ENCODE measurements around the gene EYS. TPM values are rescaled to one million over a fixed set of nuclear protein-coding genes. Genes with fewer than 3 reads are reported as not detected.

The EYS gene
- total and polyA plus RNA-seq, 2 of the 13 experiments (the other 11 are each of a cell fraction or from before 2014, with no cell fraction given), result 0.04 to 0.07 TPM

DNA sequence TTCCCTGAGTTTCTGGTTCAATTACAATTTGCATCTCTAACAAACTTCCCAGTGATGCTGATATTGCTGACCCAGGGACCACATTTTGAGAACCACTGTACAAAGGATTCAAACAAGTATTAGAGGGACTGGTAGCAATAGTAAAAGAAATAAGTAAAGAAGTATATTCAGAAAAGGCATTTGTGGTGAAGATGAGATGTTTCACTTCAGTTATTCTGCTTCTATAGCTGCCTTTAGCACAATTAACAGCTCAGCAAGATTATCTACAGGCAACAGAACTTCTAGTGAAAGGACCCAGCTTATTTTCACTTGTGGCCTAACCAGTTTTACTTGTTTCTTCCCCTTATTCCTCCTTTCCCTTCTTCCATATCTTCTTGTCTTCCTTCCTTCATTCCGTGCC lies 1922.0 kb downstream of the EYS start (continued):
- TF ChIP-seq, protein P1, sequence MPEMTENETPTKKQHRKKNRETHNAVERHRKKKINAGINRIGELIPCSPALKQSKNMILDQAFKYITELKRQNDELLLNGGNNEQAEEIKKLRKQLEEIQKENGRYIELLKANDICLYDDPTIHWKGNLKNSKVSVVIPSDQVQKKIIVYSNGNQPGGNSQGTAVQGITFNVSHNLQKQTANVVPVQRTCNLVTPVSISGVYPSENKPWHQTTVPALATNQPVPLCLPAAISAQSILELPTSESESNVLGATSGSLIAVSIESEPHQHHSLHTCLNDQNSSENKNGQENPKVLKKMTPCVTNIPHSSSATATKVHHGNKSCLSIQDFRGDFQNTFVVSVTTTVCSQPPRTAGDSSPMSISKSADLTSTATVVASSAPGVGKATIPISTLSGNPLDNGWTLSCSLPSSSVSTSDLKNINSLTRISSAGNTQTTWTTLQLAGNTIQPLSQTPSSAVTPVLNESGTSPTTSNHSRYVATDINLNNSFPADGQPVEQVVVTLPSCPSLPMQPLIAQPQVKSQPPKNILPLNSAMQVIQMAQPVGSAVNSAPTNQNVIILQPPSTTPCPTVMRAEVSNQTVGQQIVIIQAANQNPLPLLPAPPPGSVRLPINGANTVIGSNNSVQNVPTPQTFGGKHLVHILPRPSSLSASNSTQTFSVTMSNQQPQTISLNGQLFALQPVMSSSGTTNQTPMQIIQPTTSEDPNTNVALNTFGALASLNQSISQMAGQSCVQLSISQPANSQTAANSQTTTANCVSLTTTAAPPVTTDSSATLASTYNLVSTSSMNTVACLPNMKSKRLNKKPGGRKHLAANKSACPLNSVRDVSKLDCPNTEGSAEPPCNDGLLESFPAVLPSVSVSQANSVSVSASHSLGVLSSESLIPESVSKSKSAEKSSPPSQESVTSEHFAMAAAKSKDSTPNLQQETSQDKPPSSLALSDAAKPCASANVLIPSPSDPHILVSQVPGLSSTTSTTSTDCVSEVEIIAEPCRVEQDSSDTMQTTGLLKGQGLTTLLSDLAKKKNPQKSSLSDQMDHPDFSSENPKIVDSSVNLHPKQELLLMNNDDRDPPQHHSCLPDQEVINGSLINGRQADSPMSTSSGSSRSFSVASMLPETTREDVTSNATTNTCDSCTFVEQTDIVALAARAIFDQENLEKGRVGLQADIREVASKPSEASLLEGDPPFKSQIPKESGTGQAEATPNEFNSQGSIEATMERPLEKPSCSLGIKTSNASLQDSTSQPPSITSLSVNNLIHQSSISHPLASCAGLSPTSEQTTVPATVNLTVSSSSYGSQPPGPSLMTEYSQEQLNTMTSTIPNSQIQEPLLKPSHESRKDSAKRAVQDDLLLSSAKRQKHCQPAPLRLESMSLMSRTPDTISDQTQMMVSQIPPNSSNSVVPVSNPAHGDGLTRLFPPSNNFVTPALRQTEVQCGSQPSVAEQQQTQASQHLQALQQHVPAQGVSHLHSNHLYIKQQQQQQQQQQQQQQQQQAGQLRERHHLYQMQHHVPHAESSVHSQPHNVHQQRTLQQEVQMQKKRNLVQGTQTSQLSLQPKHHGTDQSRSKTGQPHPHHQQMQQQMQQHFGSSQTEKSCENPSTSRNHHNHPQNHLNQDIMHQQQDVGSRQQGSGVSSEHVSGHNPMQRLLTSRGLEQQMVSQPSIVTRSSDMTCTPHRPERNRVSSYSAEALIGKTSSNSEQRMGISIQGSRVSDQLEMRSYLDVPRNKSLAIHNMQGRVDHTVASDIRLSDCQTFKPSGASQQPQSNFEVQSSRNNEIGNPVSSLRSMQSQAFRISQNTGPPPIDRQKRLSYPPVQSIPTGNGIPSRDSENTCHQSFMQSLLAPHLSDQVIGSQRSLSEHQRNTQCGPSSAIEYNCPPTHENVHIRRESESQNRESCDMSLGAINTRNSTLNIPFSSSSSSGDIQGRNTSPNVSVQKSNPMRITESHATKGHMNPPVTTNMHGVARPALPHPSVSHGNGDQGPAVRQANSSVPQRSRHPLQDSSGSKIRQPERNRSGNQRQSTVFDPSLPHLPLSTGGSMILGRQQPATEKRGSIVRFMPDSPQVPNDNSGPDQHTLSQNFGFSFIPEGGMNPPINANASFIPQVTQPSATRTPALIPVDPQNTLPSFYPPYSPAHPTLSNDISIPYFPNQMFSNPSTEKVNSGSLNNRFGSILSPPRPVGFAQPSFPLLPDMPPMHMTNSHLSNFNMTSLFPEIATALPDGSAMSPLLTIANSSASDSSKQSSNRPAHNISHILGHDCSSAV (CRISPR knock-in tag; IDR thresholded peaks at IDR 0.05; ENCODE audit: borderline replicate concordance), result no peak

DNA sequence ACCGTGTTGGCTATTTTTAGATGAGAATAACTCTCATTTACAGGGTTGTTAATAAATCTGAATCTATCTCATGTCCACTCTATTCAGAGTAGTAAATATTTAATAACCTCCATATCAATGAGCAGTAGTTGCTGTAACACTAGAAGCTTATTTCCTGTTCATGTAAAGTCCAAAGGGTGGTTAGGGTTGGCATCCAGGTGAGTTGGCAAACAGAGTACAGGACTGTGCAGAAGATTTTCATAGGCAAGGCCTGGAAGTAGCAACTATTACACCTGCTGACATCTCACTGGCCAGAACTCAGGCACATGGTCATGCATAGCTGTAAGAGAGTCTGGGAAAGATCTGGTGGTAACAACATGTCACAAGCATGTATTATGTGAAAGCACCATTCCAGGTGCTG lies 1923.9 kb downstream of the EYS start:
- Histone ChIP-seq H3K27me3 (ENCODE audit: control insufficient read depth in 1 of 2, insufficient read depth in 2 of 2, low read length in 2 of 2) (no peaks in the 10 kb centered on the region), H3K27ac (ENCODE audit: extremely low read length, insufficient read depth, low read length) (no peak overlapping the region), H2AFZ (ENCODE audit: low read length) (no peak overlapping the region), H3K4me2 (ENCODE audit: low read depth, low read length) (no peak overlapping the region), H3K79me2 (ENCODE audit: insufficient read depth, low read length) (no peaks in the 10 kb centered on the region), H3K4me3 (replicated peaks in 1 of 3; ENCODE audit: insufficient read depth in 1 of 3, low read depth in 2 of 3, low read length in 3 of 3) (no peak overlapping the region), H3K9ac (ENCODE audit: insufficient read depth, low read depth, low read length) (no peak overlapping the region), H4K20me1 (ENCODE audit: insufficient read depth, low read length) (no peaks in the 10 kb centered on the region), H3K4me1 (ENCODE audit: insufficient read depth, low read length) (no peaks in the 10 kb centered on the region), H3K9me3 (ENCODE audit: low read length) (no peaks in the 10 kb centered on the region), H3K36me3 (replicated peaks in 1 of 2; ENCODE audit: control insufficient read depth in 1 of 2, insufficient read depth in 2 of 2, low read length in 2 of 2) (no peaks in the 10 kb centered on the region)
- DNase-seq (ENCODE audit: low spot score), result no peak
- CTCF ChIA-PET (ENCODE audit: low intra/inter-chr PET ratio, low total read pairs), result no interaction called here
- intact Hi-C loops (cut with micrococcal nuclease; ENCODE audit: unreplicated experiment) (no loop called here), in situ Hi-C loops (cut with HindIII; ENCODE audit: extremely low pct_ligation_motif_present, low pct_unique_long_range_greater_than_20kb) (no loop called here)
- WGBS (ENCODE audit: low lambda C conversion rate), result 57% methylated on average over 1 of the region's 1 CpG
- BruUV-seq (replicated peaks), result no TSS peak
- POLR2A ChIA-PET, result no interaction called here
- TF ChIP-seq DPF2 (CRISPR knock-in tag; IDR thresholded peaks at IDR 0.05; ENCODE audit: borderline replicate concordance, low read depth) (no peak), HMGA1 (CRISPR knock-in tag; conservative IDR thresholded peaks at IDR 0.05) (no peak), ZNF550 (CRISPR knock-in tag; IDR thresholded peaks at IDR 0.05; ENCODE audit: borderline replicate concordance) (no peak), ZNF891 (CRISPR knock-in tag; IDR thresholded peaks at IDR 0.05) (no peak), ZNF652 (CRISPR knock-in tag; IDR thresholded peaks at IDR 0.05; ENCODE audit: borderline replicate concordance, low read depth) (no peak)
- TF ChIP-seq, protein P2, sequence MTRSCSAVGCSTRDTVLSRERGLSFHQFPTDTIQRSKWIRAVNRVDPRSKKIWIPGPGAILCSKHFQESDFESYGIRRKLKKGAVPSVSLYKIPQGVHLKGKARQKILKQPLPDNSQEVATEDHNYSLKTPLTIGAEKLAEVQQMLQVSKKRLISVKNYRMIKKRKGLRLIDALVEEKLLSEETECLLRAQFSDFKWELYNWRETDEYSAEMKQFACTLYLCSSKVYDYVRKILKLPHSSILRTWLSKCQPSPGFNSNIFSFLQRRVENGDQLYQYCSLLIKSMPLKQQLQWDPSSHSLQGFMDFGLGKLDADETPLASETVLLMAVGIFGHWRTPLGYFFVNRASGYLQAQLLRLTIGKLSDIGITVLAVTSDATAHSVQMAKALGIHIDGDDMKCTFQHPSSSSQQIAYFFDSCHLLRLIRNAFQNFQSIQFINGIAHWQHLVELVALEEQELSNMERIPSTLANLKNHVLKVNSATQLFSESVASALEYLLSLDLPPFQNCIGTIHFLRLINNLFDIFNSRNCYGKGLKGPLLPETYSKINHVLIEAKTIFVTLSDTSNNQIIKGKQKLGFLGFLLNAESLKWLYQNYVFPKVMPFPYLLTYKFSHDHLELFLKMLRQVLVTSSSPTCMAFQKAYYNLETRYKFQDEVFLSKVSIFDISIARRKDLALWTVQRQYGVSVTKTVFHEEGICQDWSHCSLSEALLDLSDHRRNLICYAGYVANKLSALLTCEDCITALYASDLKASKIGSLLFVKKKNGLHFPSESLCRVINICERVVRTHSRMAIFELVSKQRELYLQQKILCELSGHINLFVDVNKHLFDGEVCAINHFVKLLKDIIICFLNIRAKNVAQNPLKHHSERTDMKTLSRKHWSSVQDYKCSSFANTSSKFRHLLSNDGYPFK (CRISPR knock-in tag; IDR thresholded peaks at IDR 0.05; ENCODE audit: borderline replicate concordance), result no peak
- ATAC-seq, result no peak
- FAIRE-seq, result no peak

All from HepG2 (cell line).